Measurements from ENCODE around the gene EPB41L5. TPM values are rescaled to one million over a fixed set of nuclear protein-coding genes. Genes with fewer than 3 reads are reported as not detected.

The EPB41L5 gene
- total RNA-seq, 1 donor from 2014 or later = 93.7 TPM

DNA sequence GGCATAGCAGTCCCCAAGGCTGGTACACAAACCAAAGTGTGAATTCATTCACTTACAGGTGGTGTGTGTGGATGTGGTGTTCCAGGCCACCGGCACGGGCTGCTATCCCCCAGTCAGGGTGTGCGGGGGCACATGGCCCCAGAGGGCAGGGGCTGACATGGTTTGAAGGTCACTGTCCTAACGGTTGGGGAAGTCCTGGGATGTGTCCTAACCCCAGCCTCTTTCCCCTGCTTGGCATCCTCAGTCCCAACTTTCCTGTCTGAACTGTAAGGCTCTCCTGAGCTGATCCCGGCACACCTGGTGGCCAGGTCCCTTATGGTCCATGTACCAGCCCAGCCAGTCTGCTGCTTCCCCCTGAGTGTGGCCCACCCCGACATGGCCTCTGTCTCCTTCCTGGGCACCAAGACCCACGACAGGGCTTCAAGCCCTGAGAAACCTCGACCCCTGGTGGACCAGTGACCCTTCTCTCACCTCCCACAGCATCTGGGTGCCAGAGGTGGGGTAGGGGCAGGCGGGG lies 212.7 kb downstream of the EPB41L5 start:
- ATAC-seq (no peak), DNase-seq (no peak)
- intact Hi-C loops (cut with DNase I) = no loop called here
- no peak for TF ChIP-seq CTCF (IDR thresholded peaks at IDR 0.05)
- peaks cover 35% of the 10 kb centered on the region for H3K4me1 ChIP-seq
- no peaks in the 10 kb centered on the region for H3K36me3 ChIP-seq
- no peaks in the 10 kb centered on the region for H3K27me3 ChIP-seq (ENCODE audit: low read depth)
- no peak overlapping the region for H3K27ac ChIP-seq
- peaks cover 4% of the 10 kb centered on the region for H3K9me3 ChIP-seq
- no peak overlapping the region for H3K4me3 ChIP-seq

DNA sequence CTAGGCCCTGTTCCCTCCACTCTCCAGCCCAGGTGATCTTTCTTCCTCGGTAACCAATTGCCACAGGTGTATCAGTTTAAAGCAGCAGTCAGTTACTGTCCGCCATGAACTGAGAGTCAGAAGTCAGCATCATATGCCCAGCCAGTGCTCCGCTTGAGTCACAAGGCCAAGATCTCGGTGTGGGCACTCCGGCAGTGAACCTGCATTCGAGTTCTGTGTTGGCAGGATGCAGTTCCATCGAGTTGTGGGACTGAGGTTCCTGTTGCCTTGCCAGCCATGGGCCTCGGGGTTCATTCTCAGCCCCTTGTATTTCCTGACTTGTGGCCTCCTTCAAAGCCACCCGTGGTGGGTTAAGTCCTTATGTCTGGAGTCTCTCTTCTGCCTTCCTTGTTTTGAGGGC lies 213.4 kb downstream of the EPB41L5 start:
- Histone ChIP-seq H3K27ac (no peak overlapping the region), H3K27me3 (ENCODE audit: low read depth) (no peaks in the 10 kb centered on the region), H3K9me3 (peaks cover 4% of the 10 kb centered on the region), H3K36me3 (no peaks in the 10 kb centered on the region), H3K4me3 (no peak overlapping the region), H3K4me1 (peaks cover 35% of the 10 kb centered on the region)
- ATAC-seq (no peak), DNase-seq (no peak)
- no peak for TF ChIP-seq CTCF (IDR thresholded peaks at IDR 0.05)
- intact Hi-C loops (cut with DNase I) = no loop called here

DNA sequence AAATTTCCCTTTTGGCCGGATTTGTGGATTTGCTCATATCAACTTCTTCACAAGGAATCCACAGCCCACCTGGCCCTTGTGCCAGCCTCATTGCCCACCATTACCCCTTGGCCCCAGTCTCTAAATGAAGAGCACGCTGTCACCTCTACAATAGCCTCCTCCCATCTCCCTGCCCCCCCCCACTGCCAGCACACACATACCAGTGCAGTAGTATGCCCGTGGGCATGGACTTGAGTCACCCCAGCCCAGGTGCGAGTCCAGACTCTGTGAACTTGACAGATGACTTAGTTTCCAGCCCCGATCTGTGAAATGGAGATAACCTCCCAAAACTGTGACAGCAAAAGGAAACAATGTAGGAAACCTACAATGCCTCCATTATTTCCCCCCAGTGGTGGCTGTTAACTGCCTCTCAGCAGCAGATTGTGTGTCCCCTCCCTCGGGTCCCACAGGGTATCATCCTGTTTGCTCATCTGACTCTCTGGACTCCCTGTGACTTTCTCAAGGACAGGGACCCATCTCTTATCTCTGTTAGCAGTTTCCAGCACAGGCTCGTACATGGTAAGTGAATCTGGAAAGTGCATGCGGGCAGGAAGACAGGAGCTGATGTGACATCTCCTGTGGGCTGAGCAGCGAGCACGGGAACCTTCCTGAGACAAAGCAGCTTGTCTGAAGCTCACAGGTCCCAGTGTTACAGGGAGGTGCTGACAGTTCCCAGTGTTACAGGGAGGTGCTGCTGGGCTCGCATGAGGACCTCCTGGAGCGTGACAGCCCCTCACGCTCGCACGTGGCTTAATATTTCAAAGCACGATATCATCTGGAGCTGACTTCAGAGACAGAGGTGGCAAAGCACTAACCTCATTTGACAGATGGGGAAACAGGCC lies 214.5 kb downstream of the EPB41L5 start:
- Histone ChIP-seq H3K36me3 (no peaks in the 10 kb centered on the region), H3K27ac (no peak overlapping the region), H3K4me1 (peaks cover 30% of the 10 kb centered on the region), H3K9me3 (peaks cover 4% of the 10 kb centered on the region), H3K4me3 (no peak overlapping the region), H3K27me3 (ENCODE audit: low read depth) (no peaks in the 10 kb centered on the region)
- ATAC-seq = no peak
- no peak for TF ChIP-seq CTCF (IDR thresholded peaks at IDR 0.05)
- intact Hi-C loops (cut with DNase I) = no loop called here
- DNase-seq = no peak

GRCh38 chr2:120228503-120228902 lies 215.6 kb downstream of the EPB41L5 start:
- H3K27ac ChIP-seq = no peak overlapping the region
- TF ChIP-seq CTCF (IDR thresholded peaks at IDR 0.05) = no peak
- H3K36me3 ChIP-seq = no peaks in the 10 kb centered on the region
- DNase-seq (no peak), ATAC-seq (no peak)
- no peaks in the 10 kb centered on the region for H3K27me3 ChIP-seq (ENCODE audit: low read depth)
- H3K9me3 ChIP-seq = no peaks in the 10 kb centered on the region
- intact Hi-C loops (cut with DNase I) = no loop called here
- peaks cover 33% of the 10 kb centered on the region for H3K4me1 ChIP-seq
- no peak overlapping the region for H3K4me3 ChIP-seq

Other genes starting within 250 kb of the EPB41L5 start
- gene TMEM185B, start 210.3 kb downstream of the EPB41L5 start, total RNA-seq = 22.2 TPM
- gene RALB, start 239.8 kb downstream of the EPB41L5 start, total RNA-seq = 65.8 TPM

All from lower lobe of right lung (tissue), 2 donors.